ENCODE measurements around the gene SUN1.

Gene SUN1

DNA sequence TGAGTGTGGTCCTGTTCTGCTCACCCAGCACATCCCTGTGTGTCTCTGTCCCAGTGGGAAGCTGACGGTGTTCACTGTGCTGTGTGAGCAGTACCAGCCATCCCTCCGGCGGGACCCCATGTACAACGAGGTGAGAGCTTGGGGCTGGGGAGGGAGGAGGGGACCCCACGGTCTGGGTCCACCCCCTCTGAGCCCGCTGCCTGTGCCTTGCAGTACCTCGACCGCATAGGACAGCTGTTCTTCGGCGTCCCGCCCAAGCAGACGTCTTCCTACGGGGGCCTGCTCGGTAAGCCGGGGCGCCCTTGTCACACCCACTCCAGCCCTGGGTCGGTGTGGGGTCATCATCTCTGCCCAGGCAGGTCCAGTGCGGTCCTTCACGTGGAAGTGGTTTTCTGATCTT is 61.4 kb downstream of the SUN1 start:
- DNase-seq = no peak

DNA sequence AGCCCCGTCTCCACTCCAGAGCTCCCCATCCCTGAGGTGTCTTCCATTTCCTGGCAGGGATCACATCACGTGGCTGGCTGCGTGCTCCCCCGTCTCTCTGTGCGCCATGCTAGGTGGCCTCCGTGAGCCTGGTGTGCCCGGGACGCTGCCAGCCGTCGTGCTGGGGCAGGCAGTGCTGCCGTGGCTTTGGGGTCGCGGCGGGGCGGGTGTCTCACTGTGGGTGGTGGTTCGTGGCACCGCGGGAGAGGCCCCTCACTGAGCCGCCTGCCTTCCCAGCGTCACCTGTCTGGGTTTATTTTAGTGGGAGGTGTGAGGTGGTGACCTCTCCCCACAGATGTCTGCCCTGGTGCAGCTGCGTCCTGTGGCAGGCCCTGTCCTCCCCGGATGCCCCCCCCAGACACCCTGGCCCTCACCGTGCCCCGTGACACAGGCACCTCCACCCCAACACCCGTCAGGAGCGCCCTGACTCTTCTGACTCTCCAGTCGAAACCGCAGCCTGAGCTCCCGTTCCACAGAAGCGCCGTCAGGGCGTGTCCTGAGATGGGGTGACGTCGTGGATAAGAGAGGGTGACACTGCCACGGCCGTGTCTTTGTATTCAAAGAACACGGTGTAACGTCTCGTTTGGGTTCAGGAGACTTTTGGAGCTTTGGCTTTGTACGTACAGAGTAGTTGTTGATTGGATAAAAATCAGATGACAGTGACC is 62.0 kb downstream of the SUN1 start:
- DNase-seq = no peak

DNA sequence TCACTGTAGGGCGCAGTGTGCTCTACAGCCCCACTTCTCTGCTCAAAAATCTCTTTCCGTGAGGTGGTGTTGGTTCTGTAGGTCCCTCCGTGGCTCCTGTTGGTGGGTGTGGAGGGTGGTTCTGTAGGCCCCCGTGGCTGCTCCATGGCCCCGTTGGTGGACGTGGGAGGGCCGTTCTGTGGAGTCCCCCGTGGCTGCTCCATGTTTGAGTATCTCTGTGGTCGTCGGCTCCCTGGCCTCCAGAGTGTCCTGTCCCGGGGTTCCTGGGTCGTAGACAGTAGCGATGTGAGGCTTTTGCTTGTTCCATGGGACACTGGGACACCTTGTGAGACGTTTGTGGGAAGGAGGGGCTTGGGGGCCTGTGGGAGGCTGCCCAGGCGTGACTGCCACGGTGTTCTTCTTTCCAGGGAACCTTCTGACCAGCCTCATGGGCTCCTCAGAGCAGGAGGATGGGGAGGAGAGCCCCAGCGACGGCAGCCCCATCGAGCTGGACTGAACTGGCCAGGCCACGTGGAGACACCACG is 62.7 kb downstream of the SUN1 start:
- DNase-seq = no peak

DNA sequence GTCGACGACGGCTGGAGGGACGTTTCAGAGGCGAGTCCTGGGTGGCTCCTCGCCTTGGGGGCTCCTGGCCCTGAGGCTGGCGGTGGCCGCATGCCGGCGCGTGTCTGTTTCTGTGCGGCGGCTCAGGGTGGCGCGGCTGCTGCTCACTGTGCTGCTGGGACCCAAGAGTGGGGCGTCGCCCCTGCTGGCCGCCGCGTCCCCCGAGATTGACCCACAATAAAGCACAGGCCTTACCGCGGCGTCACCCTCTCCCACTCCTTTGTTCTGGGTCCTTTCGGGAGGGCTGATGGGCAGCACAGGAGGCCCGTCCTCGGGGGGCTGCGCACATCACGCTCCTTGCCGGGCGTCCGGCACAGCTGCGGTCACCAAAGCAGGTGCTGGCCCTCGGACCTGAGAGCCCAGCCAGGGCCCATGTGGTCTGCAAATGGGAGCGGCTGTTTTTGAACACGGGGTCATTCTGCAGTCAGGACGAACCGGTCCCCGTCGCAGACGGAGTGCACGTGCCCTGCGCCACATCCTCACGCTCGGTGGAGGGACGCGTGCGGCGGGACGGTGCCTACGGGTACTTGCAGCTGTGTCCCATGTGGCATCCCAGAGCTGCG is 63.3 kb downstream of the SUN1 start:
- no peak for DNase-seq

DNA sequence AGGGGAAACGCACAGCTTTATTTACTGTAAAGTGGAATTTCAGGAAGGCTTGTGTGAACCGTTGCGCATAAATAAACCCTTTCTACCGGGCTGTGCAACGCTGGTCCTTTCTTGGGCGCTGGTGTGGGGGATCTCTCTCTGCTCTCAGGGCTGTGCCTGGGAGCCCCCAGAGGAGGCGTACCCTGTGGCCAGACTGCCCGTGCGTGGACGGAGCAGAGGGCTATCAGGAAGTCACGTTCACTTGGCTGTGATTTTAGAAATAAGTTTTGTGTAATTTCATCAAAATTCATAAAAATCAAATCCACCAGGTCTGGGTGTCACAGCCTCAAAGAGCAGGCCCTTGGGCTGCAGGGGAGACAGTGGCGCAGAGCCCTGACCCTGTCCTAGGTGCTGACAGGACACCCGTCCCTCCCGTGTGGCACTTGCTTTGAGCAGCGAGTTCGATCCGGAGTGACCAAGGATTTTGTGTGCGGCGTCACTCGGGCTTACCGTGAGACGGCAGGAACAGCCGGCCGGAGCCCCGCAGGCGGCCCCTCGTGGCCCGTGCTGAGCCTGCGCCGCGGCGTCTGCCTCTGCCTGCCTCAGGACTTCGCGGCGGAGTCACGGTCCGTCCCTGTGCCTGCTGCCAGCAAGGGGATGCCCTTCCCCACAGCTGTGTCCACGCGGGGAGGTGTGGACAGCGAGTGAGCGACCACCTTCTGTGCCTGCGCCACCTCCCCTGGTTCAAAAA is 64.2 kb downstream of the SUN1 start:
- DNase-seq = no peak

DNA sequence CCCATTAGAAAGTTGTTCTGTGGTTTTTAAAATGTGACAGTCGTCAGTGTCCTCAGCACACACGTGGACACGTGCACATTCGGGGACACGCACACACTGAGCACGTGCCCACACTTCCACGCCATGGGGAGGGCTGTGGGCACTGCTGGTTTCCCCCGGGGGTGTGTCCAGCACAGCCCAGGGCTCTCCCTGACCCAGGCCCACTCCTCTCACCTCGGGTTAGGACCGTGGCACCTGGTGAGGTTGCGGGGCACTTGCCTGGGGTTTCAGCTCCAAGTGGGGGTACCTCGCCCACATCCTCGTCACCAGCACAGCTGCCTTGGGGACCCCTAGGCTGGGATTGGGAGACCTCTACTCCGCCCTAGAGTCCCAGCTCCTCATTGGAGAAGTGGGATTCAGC is 64.8 kb downstream of the SUN1 start:
- no peak for DNase-seq

DNA sequence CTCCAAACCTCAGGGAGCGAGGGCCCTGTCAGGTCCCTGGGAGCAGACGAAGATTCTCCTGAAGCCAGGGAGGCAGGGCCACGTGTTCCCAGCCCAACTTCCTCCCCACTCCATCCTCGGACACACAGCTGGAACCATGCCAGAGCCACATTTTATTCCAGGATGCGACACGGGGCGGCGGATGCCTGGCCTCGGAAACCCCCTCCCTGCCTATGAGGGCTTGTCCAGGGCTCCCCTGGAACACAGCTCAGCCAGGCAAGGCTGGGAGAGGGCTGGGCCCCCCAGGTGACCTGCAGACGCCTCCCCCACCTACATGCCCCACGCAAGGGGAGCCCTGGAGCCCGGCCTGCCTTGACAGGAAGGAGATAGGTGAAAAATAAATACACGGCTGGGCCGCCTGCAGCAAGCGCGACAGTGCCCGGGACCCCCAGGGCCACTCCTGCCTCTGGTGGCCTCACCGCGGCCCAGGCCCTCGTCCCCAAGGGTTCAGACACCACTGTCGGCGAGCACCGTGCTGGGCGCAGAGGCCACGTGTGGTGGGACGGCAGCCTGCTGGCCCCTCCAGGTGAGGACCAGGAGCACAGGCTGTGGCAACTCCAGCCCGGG is 65.6 kb downstream of the SUN1 start:
- no peak for DNase-seq

DNA sequence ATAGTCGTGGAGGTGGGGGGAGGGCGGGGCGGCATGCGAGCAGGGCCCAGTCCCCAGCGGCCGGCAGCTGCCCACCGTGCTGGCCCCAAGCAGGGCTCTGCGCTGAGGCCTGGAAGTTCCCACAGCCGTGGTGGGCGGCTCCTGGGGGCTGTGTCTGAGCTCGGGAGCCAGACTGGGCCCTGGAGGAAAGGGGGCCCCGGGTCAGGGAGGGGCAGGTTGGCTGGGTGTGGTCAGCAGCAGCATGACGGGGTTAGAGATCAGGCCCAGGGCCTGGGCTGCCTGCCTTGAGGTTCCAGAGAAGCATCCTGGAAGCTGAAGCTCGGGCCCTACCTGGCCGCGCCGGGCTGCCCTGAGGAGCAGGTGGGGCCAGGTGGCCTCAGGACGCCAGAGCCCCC is 66.2 kb downstream of the SUN1 start:
- DNase-seq = no peak

DNA sequence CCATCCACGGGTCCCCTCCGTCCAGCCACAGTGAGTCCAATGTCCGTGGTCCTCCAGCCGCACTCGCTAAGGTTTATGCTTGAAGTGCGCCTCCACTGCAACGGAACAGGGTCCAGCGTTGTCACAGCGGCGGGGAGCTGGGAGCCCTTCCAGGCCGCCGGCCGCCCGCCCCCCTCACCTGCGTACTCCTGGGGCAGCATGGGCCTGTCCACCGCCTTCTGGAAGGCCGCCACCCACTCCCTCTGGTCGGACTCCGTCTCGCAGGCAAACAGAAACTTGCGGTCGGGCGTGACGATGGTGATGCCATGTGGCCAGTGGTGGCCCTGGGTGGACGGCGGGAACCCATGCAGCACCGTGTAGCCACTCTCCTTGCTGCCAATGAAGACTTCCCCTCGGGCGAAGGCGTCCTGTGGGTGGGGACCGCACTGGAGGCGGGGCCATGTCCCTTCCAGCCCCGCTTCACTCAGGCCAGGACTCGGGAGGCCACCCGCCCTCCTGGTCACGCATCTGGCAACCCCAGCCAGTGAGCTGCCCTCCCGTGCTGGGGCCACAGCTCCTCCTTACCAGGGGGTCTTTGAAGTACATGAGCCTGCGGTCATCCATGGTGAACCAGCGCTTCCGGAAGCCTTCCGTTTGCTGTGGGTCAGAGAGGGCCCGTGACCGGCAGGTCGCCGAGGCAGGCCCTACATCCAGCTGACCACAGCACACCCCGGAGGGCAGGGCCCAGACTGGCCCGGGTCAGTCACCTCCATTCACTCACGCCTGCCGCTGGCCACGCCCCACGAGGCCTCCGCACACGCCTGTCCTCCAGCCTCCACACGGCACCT is 66.8 kb downstream of the SUN1 start:
- no peak for DNase-seq

DNA sequence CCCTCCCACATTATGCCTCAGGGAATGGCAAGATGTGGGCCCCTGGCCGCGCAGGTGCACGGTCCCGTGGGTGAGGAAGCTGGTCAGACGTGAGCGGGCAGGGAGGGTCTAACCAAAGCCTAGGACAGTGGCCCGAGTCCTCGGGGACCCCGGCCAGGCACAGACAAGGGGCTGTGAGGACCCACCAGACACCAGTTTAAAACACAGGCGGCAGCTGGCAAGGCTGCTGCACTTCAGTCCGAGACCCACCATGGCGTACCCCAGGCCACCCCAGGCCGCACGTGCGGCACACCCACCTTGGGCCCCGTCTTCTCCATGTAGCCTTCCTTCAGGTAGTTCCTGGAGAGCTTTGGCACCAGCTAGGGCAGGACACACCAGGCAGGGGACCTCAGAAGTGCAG is 67.5 kb downstream of the SUN1 start:
- DNase-seq = no peak

DNA sequence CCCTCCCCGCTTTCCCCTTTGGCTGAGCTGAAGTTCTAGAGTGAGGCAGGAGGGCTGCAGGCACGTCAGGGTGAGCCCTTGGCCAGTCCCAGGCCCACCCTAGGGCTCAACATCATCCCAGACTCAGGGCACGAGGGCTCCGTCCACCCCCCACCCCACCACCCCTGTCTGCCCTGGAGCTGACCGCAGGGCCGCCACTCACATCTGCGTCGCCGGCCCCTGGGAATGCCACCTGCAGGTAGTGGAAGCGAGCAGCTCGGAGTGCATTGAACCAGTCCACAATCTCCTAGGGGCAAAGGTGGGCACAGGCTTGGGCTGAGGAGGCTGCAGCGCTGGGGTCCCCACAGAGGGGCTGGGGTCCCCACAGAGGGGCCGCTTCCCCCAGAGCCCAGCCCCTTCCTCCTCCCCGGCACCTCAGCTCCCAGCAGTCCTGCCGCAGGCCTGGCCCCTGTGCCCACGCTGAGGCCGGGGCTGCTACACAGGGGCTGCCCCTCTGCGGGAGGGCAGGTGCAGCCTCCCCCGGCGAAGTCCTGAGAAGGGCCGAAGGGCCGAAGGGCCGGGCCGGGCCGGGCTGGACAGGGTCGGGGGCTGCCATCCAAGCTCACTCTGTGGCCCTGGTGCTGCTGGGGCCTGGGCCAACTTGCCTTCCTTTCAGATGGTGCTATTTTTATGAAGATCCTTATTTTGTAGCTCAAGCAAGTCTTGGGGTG is 68.2 kb downstream of the SUN1 start:
- DNase-seq = no peak

DNA sequence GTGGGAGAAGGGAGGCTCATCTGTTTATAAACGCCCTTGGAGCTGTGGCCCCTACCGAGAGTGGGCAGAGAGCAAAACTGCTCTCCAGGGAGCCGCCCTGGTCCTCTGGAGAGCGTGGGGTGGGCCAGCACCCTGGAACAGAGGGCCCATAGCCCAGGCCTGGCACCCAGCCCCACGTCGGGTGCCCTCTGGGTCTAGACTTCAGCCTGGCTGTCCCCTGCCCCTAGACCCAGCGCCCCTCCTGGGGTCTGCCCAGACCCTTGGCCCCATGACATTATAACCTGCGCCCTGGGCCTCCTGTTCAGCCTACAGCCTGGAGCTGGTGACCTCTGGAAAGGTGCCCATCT is 68.7 kb downstream of the SUN1 start:
- no peak for DNase-seq

DNA sequence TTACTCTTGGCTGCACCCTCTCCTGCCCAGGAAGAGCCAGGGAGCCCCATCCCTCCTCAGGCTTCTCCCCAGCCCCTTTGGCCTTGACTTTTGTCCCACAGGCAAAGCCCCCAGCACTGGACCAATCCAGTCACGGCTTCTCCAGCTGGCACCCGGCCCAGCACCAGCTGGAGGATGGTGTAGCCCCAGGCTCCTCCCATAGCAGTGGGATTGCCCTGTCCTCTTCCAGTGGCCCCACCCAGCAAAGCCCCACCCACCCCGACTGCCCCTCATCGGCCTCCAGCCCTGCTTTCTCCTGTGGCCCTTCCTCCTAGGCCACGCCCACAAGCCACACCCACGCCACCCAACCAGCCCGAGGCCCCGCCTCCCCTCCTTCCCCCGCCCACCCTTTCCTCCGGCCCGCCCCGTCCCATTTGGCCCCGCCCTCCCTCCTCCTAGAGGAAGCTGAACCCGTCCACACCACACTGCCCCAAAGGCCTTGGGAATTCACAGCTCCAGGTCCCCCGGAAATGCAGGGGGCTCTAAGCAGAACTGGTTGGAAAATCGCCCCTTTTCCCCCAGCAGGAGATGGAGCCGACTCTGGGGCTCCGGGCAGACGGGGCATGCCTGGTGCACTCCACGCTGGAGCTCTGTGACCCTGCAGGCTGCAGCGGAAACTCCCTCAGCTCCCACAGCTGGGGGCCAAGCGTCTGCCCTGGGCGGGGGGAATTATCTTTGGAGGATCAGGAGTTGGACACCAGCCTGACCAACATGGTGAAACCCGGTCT is 69.3 kb downstream of the SUN1 start:
- DNase-seq = peak; percentile 74

DNA sequence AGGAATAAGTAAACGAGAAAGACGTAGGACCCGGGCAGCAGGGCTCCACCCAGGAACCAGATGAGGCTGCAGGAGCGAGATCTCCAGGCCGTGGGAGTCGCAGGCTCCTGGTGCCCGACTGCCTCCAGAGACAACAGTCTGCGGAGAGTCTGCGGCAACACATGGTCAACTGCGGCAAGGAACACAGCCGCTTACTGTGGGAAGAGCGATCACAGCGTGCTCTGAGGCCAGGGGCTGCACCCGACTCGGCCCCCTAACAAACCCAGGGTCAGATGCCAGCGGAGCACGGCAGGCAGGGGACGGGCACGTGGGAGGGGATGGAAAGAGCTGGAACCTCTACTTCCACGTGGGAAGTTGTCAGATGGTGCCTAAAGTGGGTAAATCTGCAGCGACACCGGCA is 70.7 kb downstream of the SUN1 start:
- no peak for DNase-seq

DNA sequence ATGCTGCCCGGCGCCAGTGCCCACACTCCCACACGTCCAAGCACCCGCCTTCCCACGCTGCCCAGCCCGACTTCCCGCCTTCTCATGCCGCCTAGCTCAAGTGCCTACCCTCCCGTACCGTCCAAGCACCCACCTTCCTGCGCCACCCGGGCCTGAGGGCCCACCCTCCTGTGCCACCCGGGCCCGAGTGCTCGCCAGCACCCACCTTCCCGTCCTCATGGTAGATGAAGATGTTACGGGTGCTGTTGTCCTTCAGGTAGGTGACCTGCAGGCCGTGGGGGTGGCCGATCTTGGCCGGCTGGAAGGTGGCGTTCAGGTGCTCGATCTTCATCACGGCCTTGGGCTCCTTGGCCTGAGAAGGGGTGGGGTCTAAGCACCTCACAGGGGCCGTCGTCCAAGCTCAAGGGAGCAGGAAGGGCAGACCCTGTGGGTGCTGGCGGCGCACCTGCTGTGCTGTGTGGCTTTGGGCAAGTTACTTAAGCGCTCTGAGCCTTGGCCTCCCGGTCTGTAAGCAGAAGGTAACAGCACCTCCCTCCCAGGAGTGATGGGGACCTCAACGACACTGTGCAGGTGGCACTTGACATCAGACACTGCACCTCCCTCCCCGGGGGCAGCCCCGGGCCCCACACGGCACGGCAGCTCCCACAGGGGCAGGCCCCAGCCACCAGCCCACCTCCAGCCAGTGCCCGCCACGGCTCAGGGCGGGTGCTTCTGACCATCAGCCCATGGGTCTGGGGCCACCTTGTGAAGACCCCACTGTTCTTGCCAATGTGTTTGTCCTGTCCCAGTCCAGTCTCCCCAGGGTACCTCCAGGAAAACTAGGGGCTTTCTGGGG is 71.9 kb downstream of the SUN1 start:
- no peak for DNase-seq

DNA sequence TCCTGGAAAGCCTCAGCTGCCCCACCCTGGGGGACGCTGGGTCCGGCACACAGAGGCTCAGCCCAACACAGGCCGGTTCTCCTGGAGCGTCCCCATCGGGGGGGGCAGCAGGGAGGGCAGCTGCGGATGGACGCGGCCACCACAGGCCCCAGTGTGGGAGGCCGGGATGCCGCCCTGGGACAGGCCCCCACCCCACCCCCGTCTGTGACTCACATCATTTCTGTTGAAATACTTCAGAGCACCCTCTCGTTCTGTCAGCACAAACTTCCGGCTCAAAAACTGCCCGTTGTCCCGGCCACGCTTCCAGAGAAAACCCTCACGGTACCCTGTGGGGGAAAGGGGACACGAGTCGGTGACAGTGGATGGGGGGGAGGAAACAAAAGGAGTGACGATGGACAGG is 72.6 kb downstream of the SUN1 start:
- DNase-seq = peak; percentile 16

DNA sequence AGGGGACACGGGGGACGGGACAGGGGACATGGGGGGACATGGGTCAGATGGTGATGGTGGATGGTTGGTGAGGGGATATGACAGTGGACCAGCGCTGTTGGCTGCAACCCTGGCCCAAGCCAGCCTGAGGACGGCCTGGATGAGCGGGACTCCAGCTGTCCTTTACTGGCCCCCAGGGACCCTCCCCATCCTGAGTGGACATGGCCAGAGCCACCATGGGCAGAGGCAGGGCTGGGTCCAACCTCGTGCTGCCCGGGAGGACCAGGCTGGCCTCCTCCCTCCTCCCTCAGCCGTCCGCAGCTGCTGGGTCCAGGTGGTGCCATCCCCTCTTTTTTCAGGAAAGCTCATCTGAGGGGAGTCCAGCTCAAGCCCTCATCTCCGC is 74.5 kb downstream of the SUN1 start:
- DNase-seq = no peak

DNA sequence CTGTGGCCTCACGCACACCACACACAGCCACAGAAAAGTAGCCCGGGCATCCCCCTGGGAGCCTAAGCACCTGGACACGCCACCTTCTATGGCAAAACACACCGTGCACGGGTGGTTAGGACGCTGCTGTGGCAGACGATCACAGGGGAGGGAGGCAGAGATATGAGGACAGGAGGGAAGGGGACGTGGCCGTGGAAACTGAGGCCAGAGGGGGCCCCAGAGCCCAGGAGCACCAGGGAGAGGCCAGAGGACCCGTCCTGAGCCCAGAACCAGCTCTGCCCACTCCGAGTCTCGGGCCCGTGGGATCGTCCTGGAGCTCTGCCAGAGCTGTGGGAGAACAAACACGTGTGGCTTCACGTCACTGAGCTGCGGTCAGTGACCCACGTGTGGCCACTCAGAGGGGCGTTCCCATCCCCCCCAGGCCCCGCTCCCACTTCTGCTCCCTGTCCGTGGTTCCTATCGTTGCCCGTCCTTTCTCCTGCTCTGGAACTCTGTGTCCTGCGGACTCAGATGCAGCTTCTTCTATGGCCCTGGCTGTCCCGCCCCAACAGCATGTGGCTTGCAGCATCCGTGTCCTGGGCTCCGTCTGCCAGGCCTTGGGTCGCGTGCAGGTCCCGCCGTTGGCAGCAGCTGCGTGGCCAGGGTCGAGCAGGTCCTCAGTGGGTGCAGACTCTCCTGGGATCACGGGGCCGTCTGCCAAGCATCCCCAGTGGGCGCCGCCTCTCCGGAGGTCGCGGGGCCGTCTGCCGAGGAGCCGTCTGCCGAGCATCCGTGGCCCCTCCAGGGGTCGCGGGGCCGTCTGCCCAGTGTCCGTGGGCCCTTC is 75.1 kb downstream of the SUN1 start:
- DNase-seq = no peak

DNA sequence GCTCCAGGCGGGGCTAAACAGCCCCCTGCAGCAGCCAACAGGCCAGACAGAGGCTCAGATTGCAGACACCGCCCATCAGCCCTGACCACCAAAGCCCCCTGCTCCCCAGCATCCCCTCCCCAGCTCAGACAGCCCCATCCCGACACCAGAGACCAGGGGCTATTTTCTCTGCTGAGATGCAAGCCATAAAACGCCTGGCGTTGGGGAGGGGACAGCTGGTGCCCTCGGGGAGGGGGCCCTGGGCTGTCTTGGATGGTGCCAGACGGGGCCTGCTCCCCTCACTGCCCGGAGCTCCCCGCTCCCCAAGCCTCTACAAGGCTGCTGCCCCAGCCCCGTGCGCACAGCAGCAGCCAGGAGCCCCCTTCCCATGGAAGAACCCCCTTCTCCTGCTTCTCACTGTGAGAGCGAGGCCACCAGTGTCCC is 75.9 kb downstream of the SUN1 start:
- no peak for DNase-seq

Measured in fibroblast of skin of abdomen (primary cell).